ENCODE measurements around the gene DSCAML1. TPM values are rescaled to one million over a fixed set of nuclear protein-coding genes. Genes with fewer than 3 reads are reported as not detected.

Gene DSCAML1
- total and polyA plus RNA-seq, 9 of the 15 experiments (the other 6 are each of a cell fraction or from before 2014, with no cell fraction given) = not detected

- TF ChIP-seq NONO (IDR thresholded peaks at IDR 0.05; ENCODE audit: low read depth in 2 of 2, low read length in 1 of 2) (no peak), ARID3B (CRISPR knock-in tag; IDR thresholded peaks at IDR 0.05; ENCODE audit: borderline replicate concordance) (no peak), SP1 (CRISPR knock-in tag; IDR thresholded peaks at IDR 0.05) (no peak), SREBF2 (CRISPR knock-in tag; IDR thresholded peaks at IDR 0.05) (no peak), ZNF197 (CRISPR knock-in tag; IDR thresholded peaks at IDR 0.05; ENCODE audit: low read depth) (no peak), HCFC1 (IDR thresholded peaks at IDR 0.05; ENCODE audit: low read depth, low read length) (no peak), YY1 (IDR thresholded peaks at IDR 0.05; ENCODE audit: borderline replicate concordance in 1 of 3, control insufficient read depth in 1 of 3, extremely low read depth in 1 of 3, insufficient read depth in 3 of 3, insufficient read length in 1 of 3, insufficient replicate concordance in 2 of 3, low read depth in 1 of 3, low read length in 2 of 3) (no peak), CBX2 (IDR thresholded peaks at IDR 0.05; ENCODE audit: insufficient read depth, low read length, poor library complexity, severe bottlenecking) (no peak)
Measured at GRCh38 chr11:117678658-117679406, 118.2 kb downstream of the DSCAML1 start (continued).

All from K562 (cell line).